Measurements from ENCODE around the gene MAG. TPM values are rescaled to one million over a fixed set of nuclear protein-coding genes. Genes with fewer than 3 reads are reported as not detected.
A peak's percentile ranks its signal among the peaks of the same experiment; 100 is the strongest.

MAG gene
- total RNA-seq, 1 donor from 2014 or later, result not detected

GRCh38 chr19:35349614-35350521 lies 57.9 kb downstream of the MAG start:
- Mint-ChIP-seq H3K27ac (ENCODE audit: unreplicated experiment) (no peak overlapping the region), H3K27me3 (ENCODE audit: low read depth) (peaks cover 49% of the 10 kb centered on the region), H3K36me3 (ENCODE audit: low read depth) (peaks cover 1% of the 10 kb centered on the region), H3K4me1 (ENCODE audit: low read depth) (no peaks in the 10 kb centered on the region), H3K4me3 (ENCODE audit: unreplicated experiment) (no peak overlapping the region), H3K9me3 (ENCODE audit: low read depth) (no peaks in the 10 kb centered on the region)
- no peak for TF ChIP-seq CTCF (IDR thresholded peaks at IDR 0.05)
- peak; percentile 62 for DNase-seq (ENCODE audit: low spot score)

GRCh38 chr19:35350591-35350990 lies 58.6 kb downstream of the MAG start:
- no peak overlapping the region for H3K4me3 Mint-ChIP-seq (ENCODE audit: unreplicated experiment)
- H3K36me3 Mint-ChIP-seq (ENCODE audit: low read depth), result peaks cover 1% of the 10 kb centered on the region
- H3K4me1 Mint-ChIP-seq (ENCODE audit: low read depth), result no peaks in the 10 kb centered on the region
- no peak for TF ChIP-seq CTCF (IDR thresholded peaks at IDR 0.05)
- H3K27me3 Mint-ChIP-seq (ENCODE audit: low read depth), result peaks cover 49% of the 10 kb centered on the region
- peak; percentile 64 for DNase-seq (ENCODE audit: low spot score)
- no peaks in the 10 kb centered on the region for H3K9me3 Mint-ChIP-seq (ENCODE audit: low read depth)
- H3K27ac Mint-ChIP-seq (ENCODE audit: unreplicated experiment), result no peak overlapping the region

DNA sequence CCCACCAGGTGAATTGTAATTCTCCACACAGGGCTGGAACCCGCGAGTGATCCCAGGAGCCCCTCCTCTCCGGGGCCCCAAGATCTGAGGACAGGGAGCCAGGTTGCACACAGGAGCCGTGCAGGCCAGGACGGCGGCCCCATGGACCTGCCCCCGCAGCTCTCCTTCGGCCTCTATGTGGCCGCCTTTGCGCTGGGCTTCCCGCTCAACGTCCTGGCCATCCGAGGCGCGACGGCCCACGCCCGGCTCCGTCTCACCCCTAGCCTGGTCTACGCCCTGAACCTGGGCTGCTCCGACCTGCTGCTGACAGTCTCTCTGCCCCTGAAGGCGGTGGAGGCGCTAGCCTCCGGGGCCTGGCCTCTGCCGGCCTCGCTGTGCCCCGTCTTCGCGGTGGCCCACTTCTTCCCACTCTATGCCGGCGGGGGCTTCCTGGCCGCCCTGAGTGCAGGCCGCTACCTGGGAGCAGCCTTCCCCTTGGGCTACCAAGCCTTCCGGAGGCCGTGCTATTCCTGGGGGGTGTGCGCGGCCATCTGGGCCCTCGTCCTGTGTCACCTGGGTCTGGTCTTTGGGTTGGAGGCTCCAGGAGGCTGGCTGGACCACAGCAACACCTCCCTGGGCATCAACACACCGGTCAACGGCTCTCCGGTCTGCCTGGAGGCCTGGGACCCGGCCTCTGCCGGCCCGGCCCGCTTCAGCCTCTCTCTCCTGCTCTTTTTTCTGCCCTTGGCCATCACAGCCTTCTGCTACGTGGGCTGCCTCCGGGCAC lies 59.6 kb downstream of the MAG start:
- DNase-seq (ENCODE audit: low spot score), result peak; percentile 79
- no peak for TF ChIP-seq CTCF (IDR thresholded peaks at IDR 0.05)
- peaks cover 1% of the 10 kb centered on the region for H3K36me3 Mint-ChIP-seq (ENCODE audit: low read depth)
- no peak overlapping the region for H3K4me3 Mint-ChIP-seq (ENCODE audit: unreplicated experiment)
- H3K27ac Mint-ChIP-seq (ENCODE audit: unreplicated experiment), result no peak overlapping the region
- no peaks in the 10 kb centered on the region for H3K4me1 Mint-ChIP-seq (ENCODE audit: low read depth)
- no peaks in the 10 kb centered on the region for H3K9me3 Mint-ChIP-seq (ENCODE audit: low read depth)
- peaks cover 47% of the 10 kb centered on the region for H3K27me3 Mint-ChIP-seq (ENCODE audit: low read depth)

DNA sequence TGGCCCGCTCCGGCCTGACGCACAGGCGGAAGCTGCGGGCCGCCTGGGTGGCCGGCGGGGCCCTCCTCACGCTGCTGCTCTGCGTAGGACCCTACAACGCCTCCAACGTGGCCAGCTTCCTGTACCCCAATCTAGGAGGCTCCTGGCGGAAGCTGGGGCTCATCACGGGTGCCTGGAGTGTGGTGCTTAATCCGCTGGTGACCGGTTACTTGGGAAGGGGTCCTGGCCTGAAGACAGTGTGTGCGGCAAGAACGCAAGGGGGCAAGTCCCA lies 60.2 kb downstream of the MAG start:
- Mint-ChIP-seq H3K27ac (ENCODE audit: unreplicated experiment) (no peak overlapping the region), H3K4me1 (ENCODE audit: low read depth) (no peaks in the 10 kb centered on the region), H3K4me3 (ENCODE audit: unreplicated experiment) (no peak overlapping the region), H3K9me3 (ENCODE audit: low read depth) (no peaks in the 10 kb centered on the region), H3K36me3 (ENCODE audit: low read depth) (peaks cover 1% of the 10 kb centered on the region), H3K27me3 (ENCODE audit: low read depth) (peaks cover 44% of the 10 kb centered on the region)
- no peak for TF ChIP-seq CTCF (IDR thresholded peaks at IDR 0.05)
- DNase-seq (ENCODE audit: low spot score), result no peak

GRCh38 chr19:35352448-35353304 lies 60.7 kb downstream of the MAG start:
- Mint-ChIP-seq H3K9me3 (ENCODE audit: low read depth) (no peaks in the 10 kb centered on the region), H3K36me3 (ENCODE audit: low read depth) (peaks cover 1% of the 10 kb centered on the region), H3K27me3 (ENCODE audit: low read depth) (peaks cover 41% of the 10 kb centered on the region), H3K4me3 (ENCODE audit: unreplicated experiment) (no peak overlapping the region), H3K4me1 (ENCODE audit: low read depth) (no peaks in the 10 kb centered on the region), H3K27ac (ENCODE audit: unreplicated experiment) (no peak overlapping the region)
- DNase-seq (ENCODE audit: low spot score), result peak; percentile 76
- TF ChIP-seq CTCF (IDR thresholded peaks at IDR 0.05), result peak; percentile 88
